ENCODE data around the gene MEPE.

Gene MEPE

DNA sequence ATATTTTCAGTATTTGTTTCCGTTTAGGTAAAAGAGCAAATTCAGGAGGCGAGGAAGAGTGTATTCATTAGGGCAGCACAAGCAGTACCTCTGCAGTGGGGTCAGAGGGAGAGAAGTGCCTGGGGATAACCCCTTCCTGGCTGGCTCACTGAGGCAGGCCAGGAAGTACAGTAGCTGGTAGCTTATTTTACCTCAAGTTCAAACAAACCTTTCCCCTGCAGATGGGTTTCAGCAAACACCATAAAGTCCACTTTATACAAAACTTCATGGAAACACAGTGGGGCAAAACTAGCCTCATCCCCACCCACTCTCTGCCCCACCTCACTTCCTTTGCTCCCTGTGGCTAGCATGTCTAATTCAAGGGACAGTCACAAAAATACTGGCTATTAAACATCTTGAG is 29.5 kb downstream of the MEPE start:
- ChIA-PET POLR2A (no interaction called here), CTCF (interaction anchor here (1.4 to 2.2 kb wide), 2 partner anchors 13 to 112 kb away, joined by 6 to 9 read pairs; no protein-coding TSS in a partner anchor)
- H3K27ac ChIP-seq (ENCODE audit: extremely low read depth, low read depth, low read length), result no peak overlapping the region
- no peaks in the 10 kb centered on the region for H3K9me3 ChIP-seq (ENCODE audit: control insufficient read depth, insufficient read depth, low read depth, low read length)
- no peaks in the 10 kb centered on the region for H3K4me1 ChIP-seq (ENCODE audit: control insufficient read depth, insufficient read depth, low read length)
- no peaks in the 10 kb centered on the region for H3K36me3 ChIP-seq (ENCODE audit: control insufficient read depth in 2 of 2, insufficient read depth in 1 of 2, low read length in 2 of 2)
- no peak overlapping the region for H3K4me3 ChIP-seq (ENCODE audit: low read depth, low read length)
- TF ChIP-seq ZSCAN30 (tag by site-specific recombination; IDR thresholded peaks at IDR 0.05), result no peak
- no peak for TF ChIP-seq ZNF214 (tag by site-specific recombination; IDR thresholded peaks at IDR 0.05; ENCODE audit: borderline replicate concordance)
- no peak for TF ChIP-seq ZNF37A (tag by site-specific recombination; IDR thresholded peaks at IDR 0.05)
- TF ChIP-seq ZNF530 (tag by site-specific recombination; IDR thresholded peaks at IDR 0.05; ENCODE audit: low read depth), result no peak

DNA sequence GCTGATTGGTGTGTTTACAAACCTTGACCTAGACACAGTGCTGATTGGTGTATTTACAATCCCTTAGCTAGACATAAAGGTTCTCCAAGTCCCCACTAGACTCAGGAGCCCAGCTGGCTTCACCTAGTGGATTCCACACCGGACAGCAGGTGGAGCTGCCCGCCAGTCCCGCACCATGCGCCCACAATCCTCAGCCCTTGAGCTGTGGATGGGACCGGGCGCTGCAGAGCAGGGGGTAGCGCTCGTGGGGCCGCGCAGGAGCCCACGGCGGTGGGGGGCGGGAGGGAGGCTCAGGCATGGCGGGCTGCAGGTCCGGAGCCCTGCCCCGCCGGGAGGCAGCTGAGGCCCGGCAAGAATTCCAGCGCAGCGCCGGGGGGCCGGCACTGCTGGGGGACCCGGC is 30.7 kb downstream of the MEPE start:
- TF ChIP-seq ZNF366 (tag by site-specific recombination; conservative IDR thresholded peaks at IDR 0.05) (no peak), GLI2 (tag by site-specific recombination; IDR thresholded peaks at IDR 0.05; ENCODE audit: borderline replicate concordance, low read depth) (no peak), ZNF571 (tag by site-specific recombination; IDR thresholded peaks at IDR 0.05) (no peak), ZNF501 (tag by site-specific recombination; IDR thresholded peaks at IDR 0.05) (no peak), ZSCAN30 (tag by site-specific recombination; IDR thresholded peaks at IDR 0.05) (no peak)
- TF ChIP-seq, protein P1, sequence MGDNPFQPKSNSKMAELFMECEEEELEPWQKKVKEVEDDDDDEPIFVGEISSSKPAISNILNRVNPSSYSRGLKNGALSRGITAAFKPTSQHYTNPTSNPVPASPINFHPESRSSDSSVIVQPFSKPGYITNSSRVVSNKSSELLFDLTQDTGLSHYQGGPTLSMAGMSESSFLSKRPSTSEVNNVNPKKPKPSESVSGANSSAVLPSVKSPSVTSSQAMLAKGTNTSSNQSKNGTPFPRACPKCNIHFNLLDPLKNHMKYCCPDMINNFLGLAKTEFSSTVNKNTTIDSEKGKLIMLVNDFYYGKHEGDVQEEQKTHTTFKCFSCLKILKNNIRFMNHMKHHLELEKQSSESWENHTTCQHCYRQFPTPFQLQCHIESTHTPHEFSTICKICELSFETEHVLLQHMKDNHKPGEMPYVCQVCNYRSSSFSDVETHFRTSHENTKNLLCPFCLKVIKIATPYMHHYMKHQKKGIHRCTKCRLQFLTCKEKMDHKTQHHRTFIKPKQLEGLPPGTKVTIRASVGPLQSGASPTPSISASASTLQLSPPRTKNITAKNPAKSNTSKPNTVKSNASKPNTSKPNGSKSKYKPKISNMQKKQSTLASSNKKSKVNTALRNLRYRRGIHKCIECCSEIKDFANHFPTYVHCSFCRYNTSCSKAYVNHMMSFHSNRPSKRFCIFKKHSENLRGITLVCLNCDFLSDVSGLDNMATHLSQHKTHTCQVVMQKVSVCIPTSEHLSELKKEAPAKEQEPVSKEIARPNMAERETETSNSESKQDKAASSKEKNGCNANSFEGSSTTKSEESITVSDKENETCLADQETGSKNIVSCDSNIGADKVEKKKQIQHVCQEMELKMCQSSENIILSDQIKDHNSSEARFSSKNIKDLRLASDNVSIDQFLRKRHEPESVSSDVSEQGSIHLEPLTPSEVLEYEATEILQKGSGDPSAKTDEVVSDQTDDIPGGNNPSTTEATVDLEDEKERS (tag by site-specific recombination; IDR thresholded peaks at IDR 0.05), result no peak
- Histone ChIP-seq H3K4me1 (ENCODE audit: control insufficient read depth, insufficient read depth, low read length) (no peaks in the 10 kb centered on the region), H3K9me3 (ENCODE audit: control insufficient read depth, insufficient read depth, low read depth, low read length) (no peaks in the 10 kb centered on the region), H3K4me3 (ENCODE audit: low read depth, low read length) (no peak overlapping the region), H3K27ac (ENCODE audit: extremely low read depth, low read depth, low read length) (no peak overlapping the region), H3K36me3 (ENCODE audit: control insufficient read depth in 2 of 2, insufficient read depth in 1 of 2, low read length in 2 of 2) (no peaks in the 10 kb centered on the region)
- POLR2A ChIA-PET, result no interaction called here
- CTCF ChIA-PET, result interaction anchor here (0.6 to 2.2 kb wide), 3 partner anchors 14 to 110 kb away, joined by 3 to 9 read pairs (median 6); no protein-coding TSS in a partner anchor

DNA sequence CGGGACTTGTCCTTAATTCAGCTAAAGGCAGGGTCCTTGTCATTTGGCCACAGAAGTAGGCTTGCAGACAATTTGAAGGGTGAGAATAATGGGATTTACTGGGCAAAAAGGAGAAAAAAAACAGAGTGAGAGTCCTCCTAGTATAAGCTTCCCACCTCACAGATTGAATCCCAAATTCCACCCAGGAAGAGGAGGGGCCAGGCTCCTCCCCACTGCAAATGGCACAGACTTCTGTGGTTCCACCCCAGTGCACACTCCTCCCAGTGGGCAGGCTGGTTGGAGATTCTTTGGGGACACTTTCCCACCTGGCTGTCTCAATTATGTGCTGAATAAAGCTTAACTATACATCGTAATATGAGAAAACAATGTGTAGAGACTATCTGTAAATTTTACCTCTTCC is 31.6 kb downstream of the MEPE start:
- ChIA-PET POLR2A (no interaction called here), CTCF (interaction anchor here (2.2 kb wide), 1 partner anchor 110 kb away, joined by 9 read pairs; no protein-coding TSS in a partner anchor)
- TF ChIP-seq ZNF658 (tag by site-specific recombination; IDR thresholded peaks at IDR 0.05) (no peak), ZNF571 (tag by site-specific recombination; IDR thresholded peaks at IDR 0.05) (no peak), ZNF423 (tag by site-specific recombination; IDR thresholded peaks at IDR 0.05) (no peak), ZNF596 (tag by site-specific recombination; IDR thresholded peaks at IDR 0.05) (no peak), OSR2 (tag by site-specific recombination; IDR thresholded peaks at IDR 0.05) (no peak), RBAK (tag by site-specific recombination; IDR thresholded peaks at IDR 0.05) (no peak)
- TF ChIP-seq, protein P2, sequence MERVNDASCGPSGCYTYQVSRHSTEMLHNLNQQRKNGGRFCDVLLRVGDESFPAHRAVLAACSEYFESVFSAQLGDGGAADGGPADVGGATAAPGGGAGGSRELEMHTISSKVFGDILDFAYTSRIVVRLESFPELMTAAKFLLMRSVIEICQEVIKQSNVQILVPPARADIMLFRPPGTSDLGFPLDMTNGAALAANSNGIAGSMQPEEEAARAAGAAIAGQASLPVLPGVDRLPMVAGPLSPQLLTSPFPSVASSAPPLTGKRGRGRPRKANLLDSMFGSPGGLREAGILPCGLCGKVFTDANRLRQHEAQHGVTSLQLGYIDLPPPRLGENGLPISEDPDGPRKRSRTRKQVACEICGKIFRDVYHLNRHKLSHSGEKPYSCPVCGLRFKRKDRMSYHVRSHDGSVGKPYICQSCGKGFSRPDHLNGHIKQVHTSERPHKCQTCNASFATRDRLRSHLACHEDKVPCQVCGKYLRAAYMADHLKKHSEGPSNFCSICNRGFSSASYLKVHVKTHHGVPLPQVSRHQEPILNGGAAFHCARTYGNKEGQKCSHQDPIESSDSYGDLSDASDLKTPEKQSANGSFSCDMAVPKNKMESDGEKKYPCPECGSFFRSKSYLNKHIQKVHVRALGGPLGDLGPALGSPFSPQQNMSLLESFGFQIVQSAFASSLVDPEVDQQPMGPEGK (tag by site-specific recombination; IDR thresholded peaks at IDR 0.05), result no peak
- Histone ChIP-seq H3K27ac (ENCODE audit: extremely low read depth, low read depth, low read length) (no peak overlapping the region), H3K9me3 (ENCODE audit: control insufficient read depth, insufficient read depth, low read depth, low read length) (no peaks in the 10 kb centered on the region), H3K4me3 (ENCODE audit: low read depth, low read length) (no peak overlapping the region), H3K4me1 (ENCODE audit: control insufficient read depth, insufficient read depth, low read length) (no peaks in the 10 kb centered on the region), H3K36me3 (ENCODE audit: control insufficient read depth in 2 of 2, insufficient read depth in 1 of 2, low read length in 2 of 2) (no peaks in the 10 kb centered on the region)

Measured in HEK293 (cell line).